T-helper 1 cell treated with Interleukin-12 subunit alpha and Interleukin-12 subunit beta and Interleukin-4 antibody, amounts not matched to agents 30 μg/mL and 1 μg/mL, for 36 hours (primary cell): ENCODE results near the gene GPS1.

Experiments used
- H3K27ac Mint-ChIP-seq: one replicate; pipeline ENCODE4 v1.8.0; 2021; ENCODE audit warnings: mild to moderate bottlenecking, mixed read lengths
- H3K27me3 Mint-ChIP-seq: one replicate; pipeline ENCODE4 v1.8.0; 2021; ENCODE audit warnings: low read depth, mixed read lengths
- H3K36me3 Mint-ChIP-seq: one replicate; pipeline ENCODE4 v1.8.0; 2021; ENCODE audit warnings: low read depth, mixed read lengths
- H3K4me1 Mint-ChIP-seq: one replicate; pipeline ENCODE4 v1.8.0; 2021; ENCODE audit warnings: low read depth, mixed read lengths
- H3K4me3 Mint-ChIP-seq: one replicate; pipeline ENCODE4 v1.8.0; 2021; ENCODE audit warnings: mild to moderate bottlenecking, moderate library complexity, mixed read lengths
- H3K9me3 Mint-ChIP-seq: one replicate; pipeline ENCODE4 v1.8.0; 2021; ENCODE audit warnings: mixed read lengths

GPS1 gene

GRCh38 chr17:82078433-82078832 lies 26.7 kb downstream of the GPS1 start:
- H3K36me3 Mint-ChIP-seq = peaks cover 3% of the 10 kb centered on the region
- H3K4me3 Mint-ChIP-seq = no peak overlapping the region
- no peak overlapping the region for H3K27ac Mint-ChIP-seq
- H3K4me1 Mint-ChIP-seq = no peaks in the 10 kb centered on the region
- no peaks in the 10 kb centered on the region for H3K27me3 Mint-ChIP-seq
- no peaks in the 10 kb centered on the region for H3K9me3 Mint-ChIP-seq

- Mint-ChIP-seq H3K9me3 (no peaks in the 10 kb centered on the region), H3K4me1 (no peaks in the 10 kb centered on the region), H3K27me3 (no peaks in the 10 kb centered on the region), H3K27ac (no peak overlapping the region), H3K36me3 (peaks cover 3% of the 10 kb centered on the region), H3K4me3 (no peak overlapping the region)
Observed at GRCh38 chr17:82079001-82079677, 27.4 kb downstream of the GPS1 start.

- no peaks in the 10 kb centered on the region for H3K4me1 Mint-ChIP-seq
- no peaks in the 10 kb centered on the region for H3K9me3 Mint-ChIP-seq
- no peak overlapping the region for H3K27ac Mint-ChIP-seq
- H3K36me3 Mint-ChIP-seq = peaks cover 3% of the 10 kb centered on the region
- no peaks in the 10 kb centered on the region for H3K27me3 Mint-ChIP-seq
- H3K4me3 Mint-ChIP-seq = no peak overlapping the region
Observed at GRCh38 chr17:82080048-82080788, 28.5 kb downstream of the GPS1 start.

GRCh38 chr17:82080789-82081464 lies 29.2 kb downstream of the GPS1 start:
- Mint-ChIP-seq H3K27ac (no peak overlapping the region), H3K36me3 (peaks cover 3% of the 10 kb centered on the region), H3K4me1 (no peaks in the 10 kb centered on the region), H3K9me3 (no peaks in the 10 kb centered on the region), H3K4me3 (no peak overlapping the region), H3K27me3 (no peaks in the 10 kb centered on the region)

GRCh38 chr17:82081546-82081945 lies 29.8 kb downstream of the GPS1 start:
- Mint-ChIP-seq H3K4me3 (no peak overlapping the region), H3K9me3 (no peaks in the 10 kb centered on the region), H3K4me1 (no peaks in the 10 kb centered on the region), H3K27me3 (no peaks in the 10 kb centered on the region), H3K27ac (no peak overlapping the region), H3K36me3 (peaks cover 3% of the 10 kb centered on the region)

GRCh38 chr17:82081966-82082365 lies 30.3 kb downstream of the GPS1 start:
- Mint-ChIP-seq H3K4me3 (no peak overlapping the region), H3K27me3 (no peaks in the 10 kb centered on the region), H3K27ac (no peak overlapping the region), H3K4me1 (no peaks in the 10 kb centered on the region), H3K36me3 (peaks cover 3% of the 10 kb centered on the region), H3K9me3 (no peaks in the 10 kb centered on the region)

GRCh38 chr17:82082456-82082855 lies 30.8 kb downstream of the GPS1 start:
- peaks cover 3% of the 10 kb centered on the region for H3K36me3 Mint-ChIP-seq
- no peak overlapping the region for H3K27ac Mint-ChIP-seq
- no peaks in the 10 kb centered on the region for H3K4me1 Mint-ChIP-seq
- H3K9me3 Mint-ChIP-seq = no peaks in the 10 kb centered on the region
- no peaks in the 10 kb centered on the region for H3K27me3 Mint-ChIP-seq
- H3K4me3 Mint-ChIP-seq = no peak overlapping the region

- Mint-ChIP-seq H3K4me1 (no peaks in the 10 kb centered on the region), H3K9me3 (no peaks in the 10 kb centered on the region), H3K27ac (no peak overlapping the region), H3K36me3 (peaks cover 3% of the 10 kb centered on the region), H3K4me3 (no peak overlapping the region), H3K27me3 (no peaks in the 10 kb centered on the region)
Observed at GRCh38 chr17:82083009-82083408, 31.3 kb downstream of the GPS1 start.

GRCh38 chr17:82083533-82084359 lies 32.0 kb downstream of the GPS1 start:
- Mint-ChIP-seq H3K27ac (no peak overlapping the region), H3K27me3 (no peaks in the 10 kb centered on the region), H3K9me3 (no peaks in the 10 kb centered on the region), H3K4me1 (no peaks in the 10 kb centered on the region), H3K4me3 (no peak overlapping the region), H3K36me3 (peaks cover 4% of the 10 kb centered on the region)

- no peaks in the 10 kb centered on the region for H3K4me1 Mint-ChIP-seq
- H3K4me3 Mint-ChIP-seq = no peak overlapping the region
- H3K27me3 Mint-ChIP-seq = no peaks in the 10 kb centered on the region
- H3K36me3 Mint-ChIP-seq = peaks cover 4% of the 10 kb centered on the region
- no peak overlapping the region for H3K27ac Mint-ChIP-seq
- no peaks in the 10 kb centered on the region for H3K9me3 Mint-ChIP-seq
Observed at GRCh38 chr17:82084373-82085030, 32.8 kb downstream of the GPS1 start.

GRCh38 chr17:82085031-82085861 lies 33.5 kb downstream of the GPS1 start:
- Mint-ChIP-seq H3K4me3 (no peak overlapping the region), H3K4me1 (no peaks in the 10 kb centered on the region), H3K27ac (no peak overlapping the region), H3K27me3 (no peaks in the 10 kb centered on the region), H3K36me3 (peaks cover 4% of the 10 kb centered on the region), H3K9me3 (no peaks in the 10 kb centered on the region)

- Mint-ChIP-seq H3K4me3 (no peak overlapping the region), H3K27me3 (no peaks in the 10 kb centered on the region), H3K4me1 (no peaks in the 10 kb centered on the region), H3K36me3 (peaks cover 4% of the 10 kb centered on the region), H3K9me3 (no peaks in the 10 kb centered on the region), H3K27ac (no peak overlapping the region)
Observed at GRCh38 chr17:82085931-82086764, 34.5 kb downstream of the GPS1 start.
